Activated CD8-positive, alpha-beta memory T cell treated with anti-CD3 and anti-CD28 coated beads for 4 hours (primary cell): ENCODE measurements around the gene HSPA9.
"Not testable (repeated sequence)": the region's sequence is repeated elsewhere in the genome, so short reads cannot be mapped to it uniquely, and the experiment has no call there.

ENCODE experiments used
- DNase-seq, 2 donors: peaks; one replicate each; pipeline ENCODE4 v3.0.0-alpha.2; 2020; ENCODE audit warnings: low read depth in 2 of 2

HSPA9 gene

GRCh38 chr5:138529812-138530211 lies 45.4 kb downstream of the HSPA9 start:
- no peak for DNase-seq

GRCh38 chr5:138528744-138529469 lies 46.3 kb downstream of the HSPA9 start:
- no peak for DNase-seq

- no peak for DNase-seq
These were observed 47.0 kb downstream of the HSPA9 start for GRCh38 chr5:138528208-138528607.

GRCh38 chr5:138527170-138527569 lies 48.0 kb downstream of the HSPA9 start:
- no peak for DNase-seq

- no peak for DNase-seq
These were observed 51.8 kb downstream of the HSPA9 start for GRCh38 chr5:138523406-138523805.

- no peak for DNase-seq
These were observed 54.2 kb downstream of the HSPA9 start for GRCh38 chr5:138520971-138521370.

- DNase-seq = no peak
These were observed 57.8 kb downstream of the HSPA9 start for GRCh38 chr5:138517437-138517836.

GRCh38 chr5:138515556-138516245 lies 59.5 kb downstream of the HSPA9 start:
- no peak for DNase-seq

GRCh38 chr5:138514021-138514420 lies 61.2 kb downstream of the HSPA9 start:
- no peak for DNase-seq

GRCh38 chr5:138508958-138509357 lies 66.2 kb downstream of the HSPA9 start:
- no peak for DNase-seq

- not testable (repeated sequence) for DNase-seq
These were observed 67.7 kb downstream of the HSPA9 start for GRCh38 chr5:138507485-138507884.

- no peak for DNase-seq
These were observed 68.6 kb downstream of the HSPA9 start for GRCh38 chr5:138506370-138507306.

- no peak for DNase-seq
These were observed 70.4 kb downstream of the HSPA9 start for GRCh38 chr5:138504799-138505198.
